Breast epithelium (tissue), 3 donors: Measurements from ENCODE around the gene GSDMA.

Source experiments
- POLR2A ChIP-seq: fragments of 450-650 bp; IDR thresholded peaks from one replicate; pipeline ENCODE4 v1.6.1; 2016; ENCODE audit warnings: antibody characterized with exemption, mild to moderate bottlenecking, moderate library complexity
- POLR2AphosphoS5 ChIP-seq, 3 donors: sonication (generic); formaldehyde crosslinking; IDR thresholded peaks; one replicate each; pipeline ENCODE4 v1.6.1; 2017; ENCODE audit warnings: antibody characterized with exemption in 3 of 3
- TF ChIP-seq, protein P1 (sequence below), 3 donors: fragments of 450-650 bp; IDR thresholded peaks; one replicate each; pipeline ENCODE4 v1.5.1; 2016 to 2017; ENCODE audit warnings: antibody characterized with exemption in 3 of 3, mild to moderate bottlenecking in 3 of 3, moderate library complexity in 3 of 3

GRCh38 chr17:39923230-39923629, 39.6 kb upstream of the GSDMA start:
- TF ChIP-seq, protein P1, sequence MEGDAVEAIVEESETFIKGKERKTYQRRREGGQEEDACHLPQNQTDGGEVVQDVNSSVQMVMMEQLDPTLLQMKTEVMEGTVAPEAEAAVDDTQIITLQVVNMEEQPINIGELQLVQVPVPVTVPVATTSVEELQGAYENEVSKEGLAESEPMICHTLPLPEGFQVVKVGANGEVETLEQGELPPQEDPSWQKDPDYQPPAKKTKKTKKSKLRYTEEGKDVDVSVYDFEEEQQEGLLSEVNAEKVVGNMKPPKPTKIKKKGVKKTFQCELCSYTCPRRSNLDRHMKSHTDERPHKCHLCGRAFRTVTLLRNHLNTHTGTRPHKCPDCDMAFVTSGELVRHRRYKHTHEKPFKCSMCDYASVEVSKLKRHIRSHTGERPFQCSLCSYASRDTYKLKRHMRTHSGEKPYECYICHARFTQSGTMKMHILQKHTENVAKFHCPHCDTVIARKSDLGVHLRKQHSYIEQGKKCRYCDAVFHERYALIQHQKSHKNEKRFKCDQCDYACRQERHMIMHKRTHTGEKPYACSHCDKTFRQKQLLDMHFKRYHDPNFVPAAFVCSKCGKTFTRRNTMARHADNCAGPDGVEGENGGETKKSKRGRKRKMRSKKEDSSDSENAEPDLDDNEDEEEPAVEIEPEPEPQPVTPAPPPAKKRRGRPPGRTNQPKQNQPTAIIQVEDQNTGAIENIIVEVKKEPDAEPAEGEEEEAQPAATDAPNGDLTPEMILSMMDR (IDR thresholded peaks at IDR 0.05): no peak
- TF ChIP-seq POLR2A (no peak), POLR2AphosphoS5 (IDR thresholded peaks at IDR 0.05) (no peak)
